Activated gamma-delta T cell treated with Interleukin-2 at 50 U/mL for 16 hours (primary cell): ENCODE data around the gene EZR.
A peak's percentile ranks its signal among the peaks of the same experiment; 100 is the strongest.
"Not testable (repeated sequence)": the region's sequence is repeated elsewhere in the genome, so short reads cannot be mapped to it uniquely, and the experiment has no call there.

ENCODE experiments used
- DNase-seq: peaks from one replicate; pipeline ENCODE4 v3.0.0-alpha.2; 2020

Gene EZR

DNA sequence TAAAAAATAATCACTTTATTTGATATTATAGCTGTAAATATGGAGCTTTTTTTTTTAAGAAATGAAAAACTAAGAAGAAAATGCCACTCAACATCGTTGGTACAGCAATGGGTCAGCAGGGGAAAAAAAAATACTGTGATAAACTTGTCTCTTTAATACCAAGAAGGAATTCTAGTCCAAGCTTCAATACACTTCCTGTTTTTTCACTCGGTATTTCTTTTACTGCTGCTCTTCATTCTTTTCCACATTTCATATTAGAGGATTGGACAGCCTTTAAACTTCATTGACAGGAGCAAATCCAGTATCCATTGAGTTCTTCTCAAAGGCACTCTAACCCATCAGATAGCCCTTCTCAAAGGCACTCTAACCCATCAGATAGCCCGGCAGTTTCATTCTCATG, 22.2 kb upstream of the EZR start:
- DNase-seq = no peak

DNA sequence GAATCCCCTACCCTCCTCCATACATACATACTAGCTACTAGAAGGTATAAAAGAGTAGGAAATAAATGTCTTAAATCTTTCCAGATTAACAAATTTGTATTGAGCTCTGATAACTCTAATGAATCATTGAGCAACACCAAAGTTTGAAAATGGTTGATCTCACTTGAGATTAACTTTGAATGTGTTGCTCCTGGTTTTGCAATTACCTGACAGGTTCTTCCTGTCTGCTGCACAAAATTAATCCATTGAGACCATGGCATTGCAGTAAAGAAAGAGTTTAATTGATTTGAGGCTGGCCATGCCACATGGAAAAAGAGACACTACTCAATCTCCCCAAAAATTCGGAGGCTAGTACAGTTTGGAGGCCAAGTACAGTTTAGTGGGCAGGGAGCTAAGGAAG, 21.3 kb upstream of the EZR start:
- no peak for DNase-seq

DNA sequence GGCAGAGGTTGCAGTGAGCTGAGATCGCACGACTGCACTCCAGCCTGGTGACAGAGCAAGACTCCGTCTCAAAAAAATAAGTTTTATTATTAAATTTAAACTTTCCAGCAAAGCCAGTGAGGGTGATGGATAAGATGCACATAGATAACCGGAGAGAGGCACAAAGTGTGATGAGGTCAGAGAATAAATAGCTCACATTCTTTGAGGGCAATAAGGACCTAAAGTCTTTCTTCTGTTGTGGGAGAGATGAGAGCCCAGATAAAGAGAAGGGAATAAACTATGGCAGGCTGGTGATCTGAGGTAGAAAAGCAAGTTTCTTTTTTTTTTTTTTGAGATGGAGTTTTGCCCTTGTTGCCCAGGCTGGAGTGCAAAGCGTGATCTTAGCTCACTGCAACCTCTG, 20.6 kb upstream of the EZR start:
- no peak for DNase-seq

DNA sequence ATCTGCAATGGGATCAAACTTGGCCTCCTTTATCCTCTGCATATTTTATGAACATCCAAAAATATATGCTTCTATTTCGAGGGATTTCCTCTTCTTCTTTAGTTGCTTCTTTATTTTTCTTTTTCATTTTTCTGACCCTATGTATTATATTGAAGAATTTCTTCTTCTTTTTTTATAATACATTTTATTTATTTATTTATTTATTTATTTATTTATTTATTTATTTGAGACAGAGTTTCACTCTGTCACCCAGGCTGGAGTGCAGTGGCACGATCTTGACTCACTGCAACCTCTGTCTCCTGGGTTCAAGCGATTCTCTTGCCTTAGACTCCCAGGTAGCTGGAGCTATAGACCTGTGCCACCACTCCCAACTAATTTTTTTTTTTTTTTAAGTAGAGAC, 19.6 kb upstream of the EZR start:
- not testable (repeated sequence) for DNase-seq

DNA sequence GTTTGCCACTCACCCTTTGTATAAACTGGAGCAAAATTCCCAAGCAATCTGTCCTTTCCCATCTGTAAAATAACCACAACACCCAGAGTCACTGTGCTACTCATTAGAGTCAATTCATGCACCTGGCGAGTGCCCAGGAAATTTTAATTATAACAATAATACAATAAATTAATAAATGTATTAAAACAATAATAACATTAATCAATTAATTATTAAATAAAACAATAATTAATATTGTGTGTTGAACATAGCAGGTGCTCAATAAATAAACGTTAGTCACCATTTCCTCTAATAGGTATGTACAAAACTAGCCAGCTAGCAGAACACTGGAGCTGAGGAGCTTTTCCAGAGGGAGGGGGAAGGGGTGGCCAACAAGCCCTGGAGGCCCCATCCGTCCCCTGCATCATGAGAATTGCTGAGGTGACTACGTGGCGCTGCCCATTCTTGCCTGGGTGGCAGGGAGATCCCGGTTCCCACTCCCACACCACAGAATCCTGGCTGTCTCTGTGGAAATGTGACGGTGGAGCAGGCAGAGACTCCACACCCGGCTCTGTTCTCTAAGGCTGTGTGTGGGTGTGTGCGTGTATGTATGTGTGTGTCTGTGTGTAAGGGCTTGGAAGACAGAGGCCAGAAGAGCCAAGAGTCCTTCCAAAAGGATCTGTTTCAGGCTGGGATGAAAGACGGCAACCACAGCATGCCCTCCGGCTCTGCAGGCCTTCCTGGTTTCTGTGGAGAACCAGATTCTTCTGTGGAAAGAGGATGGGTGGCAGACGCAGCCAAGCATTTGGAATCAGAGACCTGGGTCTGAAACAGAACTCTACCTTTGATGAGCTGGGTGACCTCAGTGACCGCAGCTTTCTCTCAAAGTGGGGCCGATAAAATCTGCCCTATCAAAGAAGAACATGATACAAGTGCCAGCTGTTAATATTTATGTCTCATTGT, 18.8 kb upstream of the EZR start:
- DNase-seq = no peak

DNA sequence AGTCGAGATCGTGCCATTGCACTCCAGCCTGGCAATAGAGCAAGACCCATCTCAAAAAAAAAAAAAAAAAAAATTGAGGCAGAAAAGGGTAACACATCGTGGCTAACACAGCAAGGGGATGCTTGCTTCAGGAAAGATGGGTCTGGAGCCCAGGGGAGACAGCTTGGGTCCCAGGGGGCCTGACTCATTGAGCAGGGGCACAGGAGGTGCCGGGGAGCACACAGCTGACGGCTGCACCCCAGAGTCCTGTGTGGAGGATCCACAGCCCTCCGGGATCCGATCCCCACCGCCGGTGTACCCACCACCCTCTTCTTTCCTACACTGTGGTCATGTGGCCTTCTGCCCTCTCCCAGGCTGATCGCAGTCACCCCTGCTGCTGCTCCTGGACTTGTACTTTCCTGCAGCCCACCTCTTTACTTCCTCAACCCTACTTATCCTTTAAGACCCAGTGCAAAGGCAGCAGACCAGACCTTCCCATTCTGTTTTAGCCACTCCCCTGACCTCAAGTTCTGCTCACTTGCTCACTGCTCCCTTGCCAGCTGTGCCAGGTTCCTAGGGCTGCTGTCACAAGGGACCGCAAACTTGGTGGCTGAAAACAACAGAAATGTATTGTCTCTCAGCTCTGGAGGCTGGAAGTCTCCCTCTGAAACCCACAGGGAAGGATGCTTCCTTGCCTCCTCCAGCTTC, 17.6 kb upstream of the EZR start:
- no peak for DNase-seq

DNA sequence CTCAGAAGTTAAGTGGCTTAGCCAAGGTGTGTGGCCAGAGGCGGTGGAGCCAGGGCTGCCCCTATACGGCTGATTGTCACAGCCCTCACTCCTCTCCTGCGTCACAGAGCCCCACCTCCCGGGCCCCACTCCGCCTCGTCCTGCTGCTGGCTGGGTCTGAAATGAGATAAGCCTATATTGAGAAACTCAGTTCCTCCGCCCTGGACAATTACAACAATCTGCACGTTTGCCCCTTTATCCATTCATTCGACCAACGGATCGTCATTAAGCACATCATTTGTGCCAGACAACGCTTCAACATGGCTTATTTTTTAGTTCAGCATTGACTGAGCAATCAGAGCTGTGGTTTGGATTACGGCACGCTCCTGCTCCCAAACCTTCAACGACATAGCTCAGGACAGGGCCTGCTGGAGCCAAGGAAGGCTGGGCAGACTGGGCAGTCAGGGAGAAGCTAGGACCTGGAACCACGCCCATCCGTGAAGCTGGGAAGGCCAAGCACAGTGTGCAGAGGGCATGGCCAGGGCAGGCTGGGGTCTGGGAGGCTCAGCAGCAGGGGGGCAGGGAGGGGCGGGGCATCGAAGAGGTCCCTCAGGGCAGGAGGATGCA, 16.6 kb upstream of the EZR start:
- DNase-seq = no peak

DNA sequence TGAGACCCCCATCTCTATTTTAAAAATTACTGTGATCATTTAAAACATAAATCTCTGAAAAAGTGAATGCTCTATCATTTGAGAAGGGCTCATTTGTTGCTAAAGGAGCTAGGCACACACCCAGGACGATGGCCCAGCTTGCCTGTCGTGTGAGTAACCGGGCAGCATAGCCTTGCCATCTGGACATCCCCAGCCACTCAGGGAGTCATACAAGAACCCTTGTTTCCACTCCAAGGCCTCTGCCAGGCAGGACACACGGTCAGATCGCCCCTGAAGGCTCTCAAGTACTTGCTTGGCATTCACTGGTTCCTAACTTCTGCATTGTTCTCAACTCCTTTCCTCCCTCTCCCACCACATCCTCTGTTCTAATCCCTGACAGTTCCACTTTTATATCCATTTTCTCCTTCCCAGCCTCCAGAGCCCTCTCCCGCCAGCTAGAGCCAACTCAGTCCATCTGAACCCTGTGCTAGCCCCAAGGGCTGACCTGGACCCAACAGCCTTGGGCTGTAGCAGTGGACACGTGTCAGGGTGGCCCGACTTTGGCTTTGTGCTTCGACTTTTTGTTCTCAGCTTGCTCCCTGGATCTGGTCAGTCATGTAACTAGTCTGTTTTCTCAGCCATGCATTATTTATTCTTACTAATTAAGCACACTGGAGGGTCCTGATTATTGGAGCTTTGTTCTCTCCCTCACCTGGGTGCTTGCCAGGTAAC, 15.7 kb upstream of the EZR start:
- DNase-seq = no peak

DNA sequence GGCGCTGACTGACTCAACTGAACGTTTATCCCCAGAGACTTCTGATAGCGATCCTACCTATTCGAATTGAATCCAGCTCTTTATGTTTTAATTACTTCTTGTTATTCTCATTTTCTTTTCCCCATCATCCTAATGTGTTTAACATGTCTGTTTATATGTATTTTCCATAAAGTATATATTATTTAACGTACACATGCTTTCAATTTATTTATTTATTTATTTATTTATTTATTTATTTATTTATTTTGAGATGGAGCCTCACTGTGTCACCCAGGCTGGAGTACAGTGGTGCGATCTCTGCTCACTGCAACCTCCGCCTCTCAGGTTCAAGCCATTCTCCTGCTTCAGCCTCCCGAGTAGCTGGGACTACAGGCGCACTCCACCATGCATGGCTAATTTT, 13.6 kb upstream of the EZR start:
- DNase-seq = not testable (repeated sequence)

DNA sequence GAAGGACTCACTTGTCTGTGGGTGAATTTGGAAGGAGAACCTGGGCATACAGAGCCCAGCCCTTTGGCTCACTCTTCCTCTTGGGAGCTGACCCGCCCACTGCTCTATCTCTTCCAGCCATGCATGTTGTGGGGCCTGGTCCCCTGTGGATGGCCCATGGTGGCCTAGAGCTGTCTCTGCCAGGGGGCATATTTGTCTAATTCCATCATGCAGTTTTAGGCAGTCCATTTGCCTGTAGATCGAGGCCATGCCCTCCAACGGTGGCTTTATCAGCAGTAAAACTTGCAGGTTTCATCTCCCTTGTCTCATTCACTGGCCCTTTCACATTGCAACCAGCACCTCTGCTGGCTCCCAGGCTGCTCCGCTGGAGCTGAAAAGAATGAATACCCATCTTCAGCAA, 12.9 kb upstream of the EZR start:
- no peak for DNase-seq

DNA sequence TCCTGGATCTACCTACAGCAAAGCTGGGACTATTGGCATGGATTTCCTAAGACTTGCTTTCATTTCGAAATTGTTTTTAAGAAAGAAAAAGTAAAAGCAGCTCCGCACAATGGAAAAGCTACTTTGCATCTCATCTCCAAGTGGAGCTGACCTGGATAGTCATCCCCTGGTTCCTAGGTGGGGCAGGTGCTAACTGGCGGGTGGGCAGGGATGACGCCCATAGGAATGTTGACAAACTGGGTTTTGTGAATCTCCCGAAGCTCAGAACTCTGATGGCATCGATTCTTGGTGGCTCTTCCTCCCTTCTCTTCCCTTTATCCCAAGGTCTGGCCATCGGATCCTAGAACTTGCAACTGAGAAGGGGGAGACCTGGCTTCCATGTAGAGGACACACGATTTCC, 12.4 kb upstream of the EZR start:
- DNase-seq = no peak

DNA sequence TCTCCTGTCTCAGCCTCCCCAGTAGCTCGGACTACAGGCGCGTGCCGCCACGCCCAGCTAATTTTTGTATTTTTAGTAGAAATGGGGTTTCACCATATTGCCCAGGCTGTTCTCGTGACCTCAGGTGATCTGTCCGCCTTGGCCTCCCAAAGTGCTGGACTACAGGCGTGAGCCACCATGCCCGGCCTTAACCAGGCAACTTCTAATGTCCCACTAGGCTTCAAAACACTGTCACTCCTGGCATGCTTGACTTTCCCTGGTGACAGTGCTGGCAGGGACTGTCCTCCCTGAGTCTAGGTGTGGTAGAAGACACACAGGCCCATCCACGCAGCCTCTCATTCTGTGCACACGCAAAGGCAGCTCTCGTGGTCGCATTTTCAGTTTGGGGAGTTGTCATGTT, 11.6 kb upstream of the EZR start:
- DNase-seq = no peak

DNA sequence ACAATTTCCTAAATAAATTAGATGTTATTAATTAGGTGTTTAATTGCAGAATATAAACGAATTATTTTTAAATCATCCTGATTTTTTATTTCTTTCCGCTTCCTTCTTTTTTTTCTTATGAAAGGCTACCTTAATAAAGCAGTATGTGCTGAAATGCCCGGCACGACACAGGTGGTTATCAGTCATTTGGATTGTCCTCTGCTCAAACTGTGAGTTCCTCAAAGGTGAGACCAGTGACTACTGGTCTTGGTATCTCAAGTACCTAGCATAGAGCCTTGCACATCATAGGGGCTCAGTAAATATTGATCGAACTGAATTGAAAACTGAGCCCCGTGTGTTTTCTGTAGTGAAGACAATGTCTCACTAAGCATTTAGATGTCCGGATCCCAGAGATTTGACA, 9.6 kb upstream of the EZR start:
- no peak for DNase-seq

DNA sequence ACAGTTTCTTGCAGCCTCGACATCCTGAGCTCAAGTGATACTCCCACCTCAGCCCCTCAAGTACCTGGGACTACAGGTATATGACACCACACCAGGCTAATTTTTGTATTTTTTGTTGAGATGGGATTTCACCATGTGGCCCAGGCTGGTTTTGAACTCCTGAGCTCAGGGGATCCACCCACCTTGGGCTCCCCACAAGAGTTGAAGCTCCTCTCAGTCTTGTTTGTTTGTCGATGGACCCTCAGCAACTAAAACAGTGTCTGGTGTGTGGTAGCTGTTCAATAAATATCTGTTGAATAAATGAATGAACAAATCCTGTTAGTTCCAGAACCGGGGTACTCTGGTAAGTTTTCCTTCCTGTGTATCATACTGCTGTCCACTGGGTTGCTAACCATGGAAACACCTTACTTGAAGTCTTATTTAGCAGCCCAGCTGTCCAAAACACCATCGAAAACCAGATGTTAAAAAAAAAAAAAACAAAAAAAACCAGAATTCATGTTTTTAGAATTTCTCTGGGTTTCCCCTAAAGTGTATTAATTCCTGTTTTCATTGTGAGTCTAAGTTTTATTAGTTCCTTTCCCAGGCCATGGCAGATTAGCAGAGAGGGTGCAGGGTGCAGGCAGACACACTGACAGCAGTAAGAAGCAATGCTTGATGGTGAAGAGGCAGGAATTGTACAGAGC, 7.8 kb upstream of the EZR start:
- DNase-seq = no peak

DNA sequence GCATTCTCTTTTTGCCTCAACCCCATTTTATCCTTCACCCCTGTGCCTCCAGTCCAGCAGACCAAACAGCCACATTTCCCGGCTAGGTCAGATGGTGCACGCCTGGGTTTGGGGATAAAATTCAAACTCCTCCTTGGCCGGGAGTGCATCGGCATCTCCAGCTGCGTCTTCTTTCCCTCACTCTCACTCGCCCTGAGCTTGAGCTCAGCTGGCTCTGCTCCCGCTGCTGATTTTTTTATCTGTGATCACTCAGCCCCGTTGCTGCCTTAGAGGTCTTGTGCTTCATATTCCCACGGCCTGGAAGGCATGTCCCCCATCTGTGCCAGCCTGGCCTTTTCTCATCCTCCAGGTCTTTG, 6.8 kb upstream of the EZR start:
- DNase-seq = no peak

DNA sequence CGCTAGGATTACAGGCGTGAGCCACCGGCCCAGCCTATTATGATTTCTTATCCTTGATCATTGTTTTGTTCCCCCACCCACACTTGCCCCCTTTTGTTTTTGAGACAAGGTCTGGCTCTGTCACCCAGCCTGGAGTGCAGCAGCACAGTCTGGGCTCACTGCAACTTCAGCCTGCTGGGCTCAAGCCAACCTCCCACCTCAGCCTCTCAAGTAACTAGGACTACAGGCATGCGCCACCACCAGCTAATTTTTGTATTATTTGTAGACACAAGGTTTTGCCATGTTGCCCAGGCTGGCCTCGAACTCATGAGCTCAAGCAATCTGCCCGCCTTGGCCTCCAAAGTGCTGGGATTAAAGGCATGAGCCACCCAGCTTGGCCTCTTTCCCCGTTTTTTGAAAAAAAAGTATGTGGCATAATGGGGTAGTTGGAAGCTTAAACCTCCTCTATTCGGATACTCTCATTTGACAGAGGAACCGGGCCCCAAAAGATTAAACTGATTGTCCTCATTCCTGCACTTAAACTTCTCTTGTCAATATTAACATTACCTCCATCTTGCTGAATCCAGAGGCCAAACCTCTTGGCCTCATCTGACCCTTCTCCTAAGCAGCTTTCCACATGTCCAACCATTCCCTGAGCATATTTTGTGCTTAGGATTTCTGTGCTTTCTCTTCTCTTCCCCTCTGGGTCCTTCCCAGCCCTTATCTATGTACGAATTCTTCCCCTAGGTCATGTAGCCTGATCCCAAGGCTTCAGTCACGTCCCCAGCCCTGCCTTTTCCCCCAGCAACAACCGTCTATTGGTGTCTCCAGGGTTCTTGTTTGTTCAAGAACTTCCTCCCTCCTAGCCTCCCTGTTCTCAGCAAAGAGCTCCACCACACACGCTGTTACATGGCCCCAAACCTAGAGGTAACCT, 6.1 kb upstream of the EZR start:
- DNase-seq = no peak

DNA sequence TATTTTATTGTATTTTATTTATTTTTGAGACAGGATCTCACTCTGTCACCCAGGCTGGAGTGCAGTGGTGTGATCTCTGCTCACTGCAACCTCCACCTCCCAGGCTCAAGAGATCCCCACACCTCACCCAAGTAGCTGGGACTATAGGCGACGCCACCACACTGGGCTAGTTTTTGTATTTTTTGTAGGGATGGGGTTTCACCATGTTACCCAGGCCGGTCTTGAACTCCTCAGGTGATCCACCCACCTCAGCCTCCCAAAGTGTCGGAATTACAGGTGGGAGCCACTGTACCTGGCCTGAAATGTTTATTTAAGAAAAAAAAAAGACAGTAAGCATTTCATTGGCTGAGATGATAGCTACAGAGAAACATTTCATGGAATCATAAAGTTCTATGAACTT, 4.4 kb upstream of the EZR start:
- not testable (repeated sequence) for DNase-seq

DNA sequence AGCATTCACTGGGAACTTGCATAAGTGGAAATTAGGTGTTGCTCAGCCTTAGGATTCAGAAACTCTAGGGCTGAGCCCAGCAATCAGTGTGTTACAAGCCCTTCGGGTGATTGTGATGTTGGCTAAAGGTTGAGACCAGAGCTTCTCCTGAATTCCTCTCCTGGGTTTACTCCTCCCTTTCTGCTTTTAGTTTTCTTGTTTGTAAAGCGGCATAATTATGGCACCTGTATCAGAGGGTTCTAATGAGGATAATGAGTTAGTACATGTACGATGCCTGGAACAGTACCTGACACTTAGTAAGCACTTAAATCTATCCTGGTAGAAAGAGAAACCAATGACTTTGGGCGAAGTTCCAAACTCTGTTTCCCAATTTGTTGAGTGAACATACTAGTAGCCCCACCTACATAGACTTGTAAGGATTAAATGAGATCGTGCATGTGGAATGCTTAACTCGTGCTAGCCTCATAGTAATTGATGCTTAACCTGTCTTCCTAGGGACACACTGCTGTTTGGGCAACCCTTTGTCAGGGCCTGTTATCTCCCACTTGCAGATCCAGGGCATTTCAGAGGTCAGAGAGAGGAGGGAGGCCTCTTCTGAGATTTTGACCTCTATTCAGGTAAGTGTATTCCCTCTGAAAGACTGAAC, 932 bp upstream of the EZR start:
- no peak for DNase-seq

DNA sequence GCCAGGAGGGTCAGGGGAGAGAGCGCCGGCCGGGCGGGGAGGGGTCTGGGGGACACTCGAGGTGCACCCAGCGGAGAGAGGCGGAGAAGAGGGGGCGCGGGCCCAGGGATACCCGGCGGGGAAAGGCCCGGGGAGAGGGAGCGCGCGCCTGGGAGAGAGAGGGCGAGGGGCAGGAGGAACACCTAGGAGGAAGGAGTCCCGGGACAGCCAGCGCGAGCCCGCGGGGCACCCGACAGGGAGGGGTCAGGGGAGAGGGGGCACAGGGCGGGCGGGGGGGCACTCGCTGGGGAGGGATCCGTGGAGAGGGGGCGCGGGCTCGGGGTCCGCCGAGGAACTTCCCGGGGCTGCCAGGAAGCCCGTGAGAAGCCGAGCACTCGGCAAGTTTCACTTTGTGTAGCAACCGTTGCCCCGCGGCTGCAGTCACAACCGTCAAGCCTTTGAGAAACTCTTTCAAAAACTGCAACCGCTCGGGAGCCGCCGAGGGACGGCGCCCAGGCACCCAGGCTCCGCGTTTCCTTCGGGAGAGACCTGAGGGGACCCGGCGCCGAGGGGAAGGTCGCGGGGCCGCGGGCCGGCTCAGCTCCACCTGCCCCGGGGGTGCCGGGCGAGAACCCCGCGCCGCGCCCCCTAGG, 471 bp downstream of the EZR start:
- peak; percentile 56 for DNase-seq

DNA sequence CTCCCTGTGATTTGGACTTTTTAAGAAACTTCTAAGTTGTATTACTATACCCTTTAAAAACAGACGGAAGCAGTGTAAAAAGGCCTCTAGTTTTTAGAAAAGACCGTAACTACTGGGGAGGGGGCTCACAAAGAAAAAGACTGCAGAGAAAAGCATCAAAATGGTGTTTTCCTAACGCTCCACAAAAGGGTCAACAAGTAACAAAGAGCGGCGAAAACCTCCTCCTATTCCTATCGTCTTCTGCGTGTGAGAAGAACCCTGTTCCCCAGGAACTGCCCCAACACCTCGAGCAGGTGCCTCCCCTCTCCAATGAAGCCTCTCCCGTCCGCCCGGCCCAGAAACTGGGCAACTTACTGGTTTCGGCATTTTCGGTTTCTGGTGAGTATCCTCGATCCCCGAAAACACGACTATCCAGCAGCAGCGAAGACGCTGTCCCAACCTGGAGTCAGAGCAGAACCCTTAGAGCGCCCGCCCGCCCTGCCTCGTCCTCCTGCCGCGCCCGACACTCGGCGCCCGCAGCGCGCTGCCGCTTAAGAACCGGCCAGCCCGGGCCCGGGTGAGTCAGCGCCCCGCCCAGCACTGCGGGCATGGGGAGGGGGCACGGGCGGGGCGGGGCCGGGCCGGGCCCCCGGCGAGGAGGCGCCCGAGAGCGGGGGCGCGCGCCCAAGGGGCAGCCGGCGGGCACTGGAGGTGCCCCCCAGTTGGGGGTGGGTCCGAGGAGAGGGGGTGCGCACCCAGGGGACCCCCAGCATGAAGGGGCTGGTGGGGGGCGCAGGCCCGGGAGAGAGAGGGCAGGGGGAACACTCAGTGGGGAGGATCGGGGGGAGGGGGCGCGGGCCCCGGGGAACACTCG, 1.2 kb downstream of the EZR start:
- peak; percentile 77 for DNase-seq
